Cardiac muscle cell (in vitro differentiated cells and primary cell): Measurements from ENCODE around the gene GBP5. TPM values are rescaled to one million over a fixed set of nuclear protein-coding genes. Genes with fewer than 3 reads are reported as not detected.
"Not testable (repeated sequence)": the region's sequence is repeated elsewhere in the genome, so short reads cannot be mapped to it uniquely, and the experiment has no call there.

Experiments
- DNase-seq, 2 donors: peaks; one replicate each; pipeline versions ENCODE4 v3.0.0 to v3.0.0-alpha.2; 2010 to 2017; ENCODE audit warnings: low read depth in 1 of 2, low spot score in 1 of 2
- H3K27ac ChIP-seq: fragments of 200-600 bp; sonication (generic); 2 replicates; pipeline ENCODE4 v1.5.1; 2016
- H3K27me3 ChIP-seq: fragments of 200-600 bp; sonication (generic); 2 replicates; pipeline ENCODE4 v1.6.0; 2016; ENCODE audit warnings: control low read depth
- H3K36me3 ChIP-seq: fragments of 200-600 bp; sonication (generic); 2 replicates; pipeline ENCODE4 v1.5.1; 2016; ENCODE audit warnings: control low read depth
- H3K4me1 ChIP-seq: fragments of 200-600 bp; sonication (generic); 2 replicates; pipeline ENCODE4 v1.8.1; 2017; ENCODE audit warnings: low read depth, mild to moderate bottlenecking, mixed run types
- H3K4me3 ChIP-seq: fragments of 200-600 bp; sonication (generic); 2 replicates; pipeline ENCODE4 v1.5.1; 2016; ENCODE audit warnings: mild to moderate bottlenecking
- H3K9me3 ChIP-seq: fragments of 200-600 bp; sonication (generic); 2 replicates; pipeline ENCODE4 v1.5.1; 2017; ENCODE audit warnings: low read depth, mild to moderate bottlenecking, control low read depth
- CTCF ChIP-seq: IDR thresholded peaks from 2 replicates; pipeline ENCODE4 v1.5.1; 2012; ENCODE audit warnings: low read depth, mild to moderate bottlenecking, low read length
- polyA plus RNA-seq: library from polyadenylated mRNA; unstranded; fragments of >200 nt; fragmentation: Nextera tagmentation; extraction: Ambion mirVana; gene quantifications from 2 replicates; pipeline ENCODE4 v1.2.1, GENCODE V29; 2016
- total RNA-seq: library from RNA; depleted of rRNA; stranded (reverse); fragments of >200 nt; gene quantifications from 2 replicates; pipeline ENCODE4 v1.2.3, GENCODE V29; 2016

The GBP5 gene
- total and polyA plus RNA-seq, 2 experiments from 2014 or later, result 0.24 to 0.29 TPM

GRCh38 chr1:89286549-89287180, 14.0 kb upstream of the GBP5 start:
- no peak for DNase-seq
- peaks cover 5% of the 10 kb centered on the region for H3K4me1 ChIP-seq
- H3K9me3 ChIP-seq, result no peaks in the 10 kb centered on the region
- H3K27me3 ChIP-seq, result no peaks in the 10 kb centered on the region
- no peak for TF ChIP-seq CTCF
- no peak overlapping the region for H3K4me3 ChIP-seq
- no peak overlapping the region for H3K27ac ChIP-seq
- H3K36me3 ChIP-seq, result no peaks in the 10 kb centered on the region

GRCh38 chr1:89285745-89286380, 13.2 kb upstream of the GBP5 start:
- Histone ChIP-seq H3K27me3 (no peaks in the 10 kb centered on the region), H3K4me3 (no peak overlapping the region), H3K27ac (no peak overlapping the region), H3K4me1 (peaks cover 5% of the 10 kb centered on the region), H3K9me3 (no peaks in the 10 kb centered on the region), H3K36me3 (no peaks in the 10 kb centered on the region)
- DNase-seq, result no peak
- no peak for TF ChIP-seq CTCF

GRCh38 chr1:89284078-89284763, 11.6 kb upstream of the GBP5 start:
- not testable (repeated sequence) for H3K4me3 ChIP-seq, H3K27ac ChIP-seq, H3K27me3 ChIP-seq, H3K36me3 ChIP-seq, H3K4me1 ChIP-seq, H3K9me3 ChIP-seq, DNase-seq

- TF ChIP-seq CTCF, result no peak
- DNase-seq, result no peak
- H3K9me3 ChIP-seq, result no peaks in the 10 kb centered on the region
- no peak overlapping the region for H3K27ac ChIP-seq
- no peaks in the 10 kb centered on the region for H3K4me1 ChIP-seq
- H3K36me3 ChIP-seq, result no peaks in the 10 kb centered on the region
- no peak overlapping the region for H3K4me3 ChIP-seq
- H3K27me3 ChIP-seq, result no peaks in the 10 kb centered on the region
Measured at GRCh38 chr1:89280766-89281165, 8.1 kb upstream of the GBP5 start.

DNA sequence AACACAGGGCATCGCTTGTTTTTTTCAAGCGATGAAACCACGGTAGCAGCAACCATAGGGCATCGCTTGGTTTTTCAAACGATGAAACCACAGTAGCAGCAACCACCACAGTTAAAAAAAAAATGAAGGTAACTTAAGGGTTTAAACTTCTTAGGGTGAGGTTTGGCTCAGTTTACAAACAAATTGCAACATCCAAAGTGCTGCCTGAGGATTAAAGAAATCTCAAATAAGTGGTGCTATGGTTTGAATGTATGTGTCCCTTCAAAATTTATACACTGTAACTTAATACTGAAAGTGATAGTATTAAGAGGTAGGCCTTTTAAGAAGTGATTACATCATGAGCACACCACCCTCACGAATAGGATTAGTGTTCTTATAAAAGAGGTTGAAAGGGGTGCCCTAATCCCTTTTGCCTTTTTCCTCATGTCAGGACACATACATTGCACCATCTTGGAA, 6.4 kb upstream of the GBP5 start:
- no peaks in the 10 kb centered on the region for H3K27me3 ChIP-seq
- no peaks in the 10 kb centered on the region for H3K9me3 ChIP-seq
- no peak overlapping the region for H3K27ac ChIP-seq
- H3K4me1 ChIP-seq, result no peaks in the 10 kb centered on the region
- DNase-seq, result no peak
- no peak for TF ChIP-seq CTCF
- H3K36me3 ChIP-seq, result no peaks in the 10 kb centered on the region
- H3K4me3 ChIP-seq, result no peak overlapping the region

DNA sequence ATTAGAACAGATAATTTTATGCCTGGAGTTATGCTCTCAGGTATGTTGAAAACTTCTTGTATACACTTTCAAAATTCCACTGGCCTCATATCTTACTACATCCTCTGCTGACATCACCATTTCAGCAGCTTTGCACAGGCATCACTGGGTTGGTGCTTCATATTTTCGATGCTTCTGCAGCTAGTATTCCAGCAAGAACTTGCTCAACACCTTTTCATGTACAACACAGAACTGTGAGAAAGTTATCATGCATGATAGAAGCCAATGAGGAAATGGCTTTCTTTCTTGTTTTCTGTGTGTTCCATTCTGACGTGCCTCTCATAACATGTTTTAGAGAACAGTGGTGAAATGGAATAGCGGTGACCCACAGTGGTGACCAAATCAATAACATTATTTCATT, 5.1 kb upstream of the GBP5 start:
- no peaks in the 10 kb centered on the region for H3K36me3 ChIP-seq
- no peaks in the 10 kb centered on the region for H3K27me3 ChIP-seq
- H3K27ac ChIP-seq, result no peak overlapping the region
- DNase-seq, result no peak
- no peaks in the 10 kb centered on the region for H3K9me3 ChIP-seq
- no peaks in the 10 kb centered on the region for H3K4me1 ChIP-seq
- H3K4me3 ChIP-seq, result no peak overlapping the region
- no peak for TF ChIP-seq CTCF
